K562 (cell line): ENCODE data around the gene KCNK6. TPM values are rescaled to one million over a fixed set of nuclear protein-coding genes. Genes with fewer than 3 reads are reported as not detected.

ENCODE experiments used
- ADNP ChIP-seq: fragments of 200-800 bp; sonication (Bioruptor generic); IDR thresholded peaks from 2 replicates; pipeline ENCODE4 v1.6.1; 2016; ENCODE audit warnings: missing genetic modification characterization, missing compliant biosample characterization
- CGGBP1 ChIP-seq: fragments of 250-450 bp; sonication (Bioruptor Pico); IDR thresholded peaks from 2 replicates; pipeline ENCODE4 v1.9.0; 2021; ENCODE audit warnings: mild to moderate bottlenecking
- CHD2 ChIP-seq: IDR thresholded peaks from 2 replicates; pipeline ENCODE4 v1.6.1; 2011; ENCODE audit warnings: low read depth, low read length
- ELF1 ChIP-seq: fragments of 200-800 bp; sonication (Bioruptor generic); IDR thresholded peaks from 2 replicates; pipeline ENCODE4 v1.6.1; 2016; ENCODE audit warnings: missing genetic modification characterization, missing compliant biosample characterization
- ERF ChIP-seq: fragments of 450-650 bp; formaldehyde crosslinking; IDR thresholded peaks from 2 replicates; pipeline ENCODE4 v1.4.0; 2020; ENCODE audit warnings: mild to moderate bottlenecking, mixed read lengths
- FUS ChIP-seq: fragments of 200-400 bp; formaldehyde crosslinking; optimal IDR thresholded peaks from 2 replicates; pipeline ENCODE3; 2017; ENCODE audit warnings: low read depth, low read length
- GTF3C2 ChIP-seq: IDR thresholded peaks from 3 replicates; pipeline ENCODE4 v1.6.1; 2011; ENCODE audit warnings: borderline replicate concordance, mild to moderate bottlenecking, moderate library complexity; ENCODE audit not compliant: insufficient read length; ENCODE audit errors: extremely low read depth
- LEF1 ChIP-seq: fragments of 450-650 bp; IDR thresholded peaks from 2 replicates; pipeline ENCODE4 v1.6.1; 2016; ENCODE audit warnings: mild to moderate bottlenecking
- MAFF ChIP-seq: IDR thresholded peaks from 2 replicates; pipeline ENCODE4 v1.6.1; 2012; ENCODE audit warnings: low read length, improper control_type of control experiment
- NCOR1 ChIP-seq: fragments of 450-650 bp; IDR thresholded peaks from 2 replicates; pipeline ENCODE4 v1.6.1; 2016; ENCODE audit warnings: mild to moderate bottlenecking, moderate library complexity
- RBM34 ChIP-seq: fragments of 200-400 bp; formaldehyde crosslinking; IDR thresholded peaks from 2 replicates; pipeline ENCODE4 v1.6.1; 2018; ENCODE audit warnings: low read length, borderline replicate concordance; ENCODE audit not compliant: insufficient read depth
- ZC3H8 ChIP-seq: fragments of 450-650 bp; IDR thresholded peaks from 2 replicates; pipeline ENCODE4 v1.6.1; 2017
- ZFP1 ChIP-seq: fragments of 450-650 bp; formaldehyde crosslinking; IDR thresholded peaks from 2 replicates; pipeline ENCODE4 v1.4.0; 2020; ENCODE audit warnings: mild to moderate bottlenecking, mixed read lengths
- ZFX ChIP-seq: sonication (generic); formaldehyde crosslinking; IDR thresholded peaks from 2 replicates; pipeline ENCODE4 v1.8.0; 2022; ENCODE audit warnings: mild to moderate bottlenecking, missing genetic modification reagents, moderate library complexity
- ZKSCAN8 ChIP-seq: fragments of 200-800 bp; sonication (Bioruptor generic); IDR thresholded peaks from 2 replicates; pipeline ENCODE4 v1.6.1; 2016; ENCODE audit warnings: missing genetic modification characterization, missing compliant biosample characterization
- ZNF224 ChIP-seq: sonication (generic); formaldehyde crosslinking; IDR thresholded peaks from 2 replicates; pipeline ENCODE4 v1.8.0; 2022; ENCODE audit warnings: mild to moderate bottlenecking, missing genetic modification reagents
- ZNF507 ChIP-seq: conservative IDR thresholded peaks from 2 replicates; pipeline ENCODE4 v1.6.1; 2017; ENCODE audit warnings: missing genetic modification characterization, missing compliant biosample characterization
- polyA plus RNA-seq, 8 experiments: library from polyadenylated mRNA; depleted of rRNA in 4 of 8; stranded (reverse) in 5 of 8; unstranded in 3 of 8; fragments of >200 nt; fragmentation: Nextera tagmentation in 2 of 8; fragmentation: Illumina TruSeq in 1 of 8; extraction: Ambion mirVana in 2 of 8; extraction: Trizol in 1 of 8; gene quantifications; 2 replicates each; pipeline versions ENCODE4 v1.2.1 to v1.2.3, GENCODE V29; 2011 to 2014; ENCODE audit warnings: inconsistent platforms in 1 of 8, missing spikeins in 1 of 8
- total RNA-seq, 7 experiments: library from RNA; depleted of rRNA in 6 of 7; stranded (reverse); fragments of >200 nt in 6 of 7; fragmentation: Illumina TruSeq in 2 of 7; extraction: Trizol in 2 of 7; gene quantifications; 2 replicates each; pipeline versions ENCODE4 v1.2.1 to v1.2.3, GENCODE V29; 2011 to 2021; ENCODE audit warnings: low replicate concordance in 1 of 7
- TF ChIP-seq, protein P1 (sequence below), 3 experiments: fragments of 200-800 bp in 1 of 3; fragments of 250-450 bp in 1 of 3; fragments of 450-650 bp in 1 of 3; sonication (Bioruptor Pico) in 1 of 3; sonication (Bioruptor generic) in 1 of 3; formaldehyde crosslinking in 1 of 3; IDR thresholded peaks; 2 replicates each; pipeline versions ENCODE4 v1.6.1 to v1.8.0; 2016 to 2022; ENCODE audit warnings: mild to moderate bottlenecking in 2 of 3, missing genetic modification characterization in 2 of 3, missing compliant biosample characterization in 1 of 3, moderate library complexity in 1 of 3
- TF ChIP-seq, protein P2 (sequence below): fragments of 250-450 bp; sonication (Bioruptor Pico); IDR thresholded peaks from 2 replicates; pipeline ENCODE4 v1.5.0; 2020; ENCODE audit warnings: mild to moderate bottlenecking, borderline replicate concordance

Gene KCNK6
- total and polyA plus RNA-seq, 9 of the 15 experiments (the other 6 are each of a cell fraction or from before 2014, with no cell fraction given): 0.05 to 0.42 (median 0.15) TPM

GRCh38 chr19:38317104-38317612 lies 2.5 kb upstream of the KCNK6 start (continued):
- TF ChIP-seq, protein P1, sequence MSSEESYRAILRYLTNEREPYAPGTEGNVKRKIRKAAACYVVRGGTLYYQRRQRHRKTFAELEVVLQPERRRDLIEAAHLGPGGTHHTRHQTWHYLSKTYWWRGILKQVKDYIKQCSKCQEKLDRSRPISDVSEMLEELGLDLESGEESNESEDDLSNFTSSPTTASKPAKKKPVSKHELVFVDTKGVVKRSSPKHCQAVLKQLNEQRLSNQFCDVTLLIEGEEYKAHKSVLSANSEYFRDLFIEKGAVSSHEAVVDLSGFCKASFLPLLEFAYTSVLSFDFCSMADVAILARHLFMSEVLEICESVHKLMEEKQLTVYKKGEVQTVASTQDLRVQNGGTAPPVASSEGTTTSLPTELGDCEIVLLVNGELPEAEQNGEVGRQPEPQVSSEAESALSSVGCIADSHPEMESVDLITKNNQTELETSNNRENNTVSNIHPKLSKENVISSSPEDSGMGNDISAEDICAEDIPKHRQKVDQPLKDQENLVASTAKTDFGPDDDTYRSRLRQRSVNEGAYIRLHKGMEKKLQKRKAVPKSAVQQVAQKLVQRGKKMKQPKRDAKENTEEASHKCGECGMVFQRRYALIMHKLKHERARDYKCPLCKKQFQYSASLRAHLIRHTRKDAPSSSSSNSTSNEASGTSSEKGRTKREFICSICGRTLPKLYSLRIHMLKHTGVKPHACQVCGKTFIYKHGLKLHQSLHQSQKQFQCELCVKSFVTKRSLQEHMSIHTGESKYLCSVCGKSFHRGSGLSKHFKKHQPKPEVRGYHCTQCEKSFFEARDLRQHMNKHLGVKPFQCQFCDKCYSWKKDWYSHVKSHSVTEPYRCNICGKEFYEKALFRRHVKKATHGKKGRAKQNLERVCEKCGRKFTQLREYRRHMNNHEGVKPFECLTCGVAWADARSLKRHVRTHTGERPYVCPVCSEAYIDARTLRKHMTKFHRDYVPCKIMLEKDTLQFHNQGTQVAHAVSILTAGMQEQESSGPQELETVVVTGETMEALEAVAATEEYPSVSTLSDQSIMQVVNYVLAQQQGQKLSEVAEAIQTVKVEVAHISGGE (CRISPR knock-in tag; IDR thresholded peaks at IDR 0.05): peak in 1 of 3 experiments; percentile 83; a peak in 2 of 6 replicates
- TF ChIP-seq NCOR1 (peak; percentile 98), FUS (no peak), LEF1 (peak; percentile 96), ADNP (no peak), ZFX (no peak), ZNF507 (tag) (no peak), ERF (CRISPR knock-in tag) (0 out of 2 replicates have a peak, but pooled peaks have one; percentile 20), GTF3C2 (no peak), MAFF (no peak), ZFP1 (CRISPR knock-in tag) (no peak), CHD2 (no peak), ZKSCAN8 (CRISPR knock-in tag) (no peak), CGGBP1 (CRISPR knock-in tag) (no peak), ZC3H8 (no peak), RBM34 (no peak), ELF1 (tag) (peak; percentile 80), ZNF224 (CRISPR knock-in tag) (no peak)
- TF ChIP-seq, protein P2, sequence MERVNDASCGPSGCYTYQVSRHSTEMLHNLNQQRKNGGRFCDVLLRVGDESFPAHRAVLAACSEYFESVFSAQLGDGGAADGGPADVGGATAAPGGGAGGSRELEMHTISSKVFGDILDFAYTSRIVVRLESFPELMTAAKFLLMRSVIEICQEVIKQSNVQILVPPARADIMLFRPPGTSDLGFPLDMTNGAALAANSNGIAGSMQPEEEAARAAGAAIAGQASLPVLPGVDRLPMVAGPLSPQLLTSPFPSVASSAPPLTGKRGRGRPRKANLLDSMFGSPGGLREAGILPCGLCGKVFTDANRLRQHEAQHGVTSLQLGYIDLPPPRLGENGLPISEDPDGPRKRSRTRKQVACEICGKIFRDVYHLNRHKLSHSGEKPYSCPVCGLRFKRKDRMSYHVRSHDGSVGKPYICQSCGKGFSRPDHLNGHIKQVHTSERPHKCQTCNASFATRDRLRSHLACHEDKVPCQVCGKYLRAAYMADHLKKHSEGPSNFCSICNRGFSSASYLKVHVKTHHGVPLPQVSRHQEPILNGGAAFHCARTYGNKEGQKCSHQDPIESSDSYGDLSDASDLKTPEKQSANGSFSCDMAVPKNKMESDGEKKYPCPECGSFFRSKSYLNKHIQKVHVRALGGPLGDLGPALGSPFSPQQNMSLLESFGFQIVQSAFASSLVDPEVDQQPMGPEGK: no peak
